Measurements from ENCODE around the gene MIA. TPM values are rescaled to one million over a fixed set of nuclear protein-coding genes. Genes with fewer than 3 reads are reported as not detected.
"Not testable (repeated sequence)": the region's sequence is repeated elsewhere in the genome, so short reads cannot be mapped to it uniquely, and the experiment has no call there.

Gene MIA
- polyA plus RNA-seq, 1 donor from 2014 or later, result not detected

DNA sequence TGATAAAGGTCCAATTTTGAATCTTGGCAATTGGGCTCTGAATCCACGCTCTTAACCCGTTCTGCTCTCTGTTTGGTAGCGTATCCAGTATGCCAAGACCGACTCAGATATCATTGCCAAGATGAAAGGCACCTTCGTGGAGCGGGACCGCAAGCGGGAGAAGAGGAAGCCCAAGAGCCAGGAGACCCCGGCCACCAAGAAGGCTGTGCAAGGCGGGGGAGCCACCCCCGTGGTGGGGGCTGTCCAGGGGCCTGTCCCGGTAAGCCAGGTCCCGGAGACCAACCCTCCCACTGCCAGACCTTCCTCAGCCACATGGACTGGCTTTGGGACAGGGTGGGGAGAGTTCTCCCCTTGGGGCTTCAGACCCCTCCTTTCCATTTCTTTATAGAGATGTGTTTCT is 16.0 kb upstream of the MIA start:
- H3K4me1 Mint-ChIP-seq, result peaks cover 17 to 31% (median 27%) of the 10 kb centered on the region in 3 donors
- H3K36me3 Mint-ChIP-seq, result peaks cover 11% of the 10 kb centered on the region
- no peaks in the 10 kb centered on the region for H3K9me3 Mint-ChIP-seq

DNA sequence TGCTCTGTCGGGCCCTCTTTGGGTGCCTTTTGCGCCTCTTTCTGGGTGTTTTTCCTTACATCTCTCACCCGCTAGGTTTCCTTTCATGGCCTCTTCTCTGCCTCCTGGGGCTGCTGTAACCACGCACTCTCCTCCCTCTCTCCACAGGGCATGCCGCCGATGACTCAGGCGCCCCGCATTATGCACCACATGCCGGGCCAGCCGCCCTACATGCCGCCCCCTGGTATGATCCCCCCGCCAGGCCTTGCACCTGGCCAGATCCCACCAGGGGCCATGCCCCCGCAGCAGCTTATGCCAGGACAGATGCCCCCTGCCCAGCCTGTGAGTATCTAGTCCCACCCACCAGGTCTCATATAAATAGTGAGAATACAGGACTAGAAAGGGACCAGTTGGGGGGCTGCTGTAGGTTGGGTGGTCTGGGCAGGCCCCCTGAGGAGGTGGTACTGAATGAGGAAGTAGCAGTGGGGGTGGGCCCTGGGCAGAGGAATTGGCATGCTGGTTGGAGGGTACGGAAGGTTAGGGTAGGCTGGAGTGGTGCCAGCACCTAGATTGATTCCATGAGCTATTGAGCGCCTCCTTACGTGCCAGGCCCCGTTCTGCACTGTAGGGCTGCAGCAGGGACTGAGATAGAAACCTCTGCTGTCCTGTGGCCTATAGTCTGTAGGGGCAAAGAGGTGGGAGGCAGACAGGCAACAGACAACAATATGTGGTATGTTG is 12.4 kb upstream of the MIA start:
- H3K9me3 Mint-ChIP-seq, result no peaks in the 10 kb centered on the region
- H3K4me3 Mint-ChIP-seq, result no peak overlapping the region
- peaks cover 8% of the 10 kb centered on the region for H3K36me3 Mint-ChIP-seq
- peaks cover 4 to 11% (median 11%) of the 10 kb centered on the region in 3 donors for H3K4me1 Mint-ChIP-seq
- no peak overlapping the region for H3K27ac Mint-ChIP-seq
- no peaks in the 10 kb centered on the region for H3K27me3 Mint-ChIP-seq

More for the DNA sequence above, 16.0 kb upstream of the MIA start:
- peak overlapping the region in 1 of 4 donors; percentile 84 for H3K4me3 Mint-ChIP-seq
- H3K27ac Mint-ChIP-seq, result peak overlapping the region in 1 of 3 donors; percentile 17
- no peaks in the 10 kb centered on the region for H3K27me3 Mint-ChIP-seq

DNA sequence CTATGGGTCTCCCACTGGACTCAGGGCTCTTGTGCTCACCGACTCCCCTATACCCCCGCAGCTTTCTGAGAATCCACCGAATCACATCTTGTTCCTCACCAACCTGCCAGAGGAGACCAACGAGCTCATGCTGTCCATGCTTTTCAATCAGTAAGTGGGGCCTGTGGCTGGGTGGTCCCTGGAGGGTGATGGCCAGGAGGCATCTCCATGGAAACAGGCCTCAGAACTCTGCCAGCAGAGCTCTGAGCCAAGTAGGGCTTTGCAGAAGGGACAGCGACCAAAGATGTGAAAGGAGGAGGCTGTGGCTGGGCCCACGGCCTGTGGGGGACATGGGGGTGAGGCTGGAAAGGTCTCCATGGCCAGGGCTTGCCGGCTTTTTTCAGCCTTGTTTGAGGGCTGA is 11.8 kb upstream of the MIA start:
- H3K36me3 Mint-ChIP-seq, result peaks cover 8% of the 10 kb centered on the region
- H3K4me1 Mint-ChIP-seq, result peaks cover under 1 to 8% (median 7%) of the 10 kb centered on the region in 3 donors
- H3K27ac Mint-ChIP-seq, result no peak overlapping the region
- no peaks in the 10 kb centered on the region for H3K27me3 Mint-ChIP-seq
- H3K9me3 Mint-ChIP-seq, result no peaks in the 10 kb centered on the region
- no peak overlapping the region for H3K4me3 Mint-ChIP-seq

DNA sequence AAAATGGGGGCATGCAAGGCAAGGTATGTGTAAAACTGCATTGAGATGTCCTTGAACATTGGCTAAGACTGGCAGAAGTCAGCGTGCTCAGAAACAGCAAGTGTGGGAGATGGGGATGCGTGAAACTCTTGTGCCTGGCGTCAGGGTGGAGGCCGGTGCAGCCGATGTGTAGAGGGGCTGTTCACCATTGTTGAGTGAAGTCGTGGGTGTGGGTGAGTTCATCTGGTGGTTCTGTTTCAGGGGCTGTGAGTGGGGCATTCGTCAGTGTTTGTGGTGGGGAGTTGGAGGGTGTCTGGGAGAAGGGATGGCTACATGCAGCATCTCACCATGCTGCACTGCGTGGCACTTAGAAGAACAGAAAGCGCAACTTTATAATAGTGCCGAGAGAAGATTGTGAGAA is 11.4 kb upstream of the MIA start:
- H3K27me3 Mint-ChIP-seq, result no peaks in the 10 kb centered on the region
- H3K9me3 Mint-ChIP-seq, result no peaks in the 10 kb centered on the region
- H3K4me3 Mint-ChIP-seq, result no peak overlapping the region
- H3K36me3 Mint-ChIP-seq, result peaks cover 8% of the 10 kb centered on the region
- peaks cover 0 to 8% (median 7%) of the 10 kb centered on the region in 3 donors for H3K4me1 Mint-ChIP-seq
- H3K27ac Mint-ChIP-seq, result peak overlapping the region in 2 of 3 donors; percentile 84 to 86

DNA sequence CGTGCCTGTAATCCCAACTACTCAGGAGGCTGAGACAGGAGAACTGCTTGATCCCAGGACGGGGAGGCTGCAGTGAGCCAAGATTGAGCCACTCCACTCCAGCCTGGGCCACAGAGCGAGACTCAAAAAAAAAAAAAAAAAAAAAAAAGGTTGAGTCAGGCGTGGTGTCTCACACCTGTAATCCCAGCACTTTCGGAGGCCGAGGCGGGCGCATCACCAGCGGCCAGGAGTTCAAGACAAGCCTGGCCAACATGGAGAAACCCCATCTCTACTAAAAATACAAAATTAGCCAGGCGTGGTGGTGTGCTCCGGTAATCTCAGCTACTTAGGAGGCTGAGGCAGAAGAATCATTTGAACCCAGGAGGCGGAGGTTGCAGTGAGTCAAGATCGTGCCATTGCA is 8.9 kb upstream of the MIA start:
- Mint-ChIP-seq H3K27ac (peak overlapping the region in 1 of 3 donors; percentile 10), H3K4me1 (peaks cover 7 to 14% (median 11%) of the 10 kb centered on the region in 3 donors), H3K36me3 (peaks cover 18% of the 10 kb centered on the region)
- H3K27me3 Mint-ChIP-seq, H3K9me3 Mint-ChIP-seq, H3K4me3 Mint-ChIP-seq: not testable (repeated sequence)

DNA sequence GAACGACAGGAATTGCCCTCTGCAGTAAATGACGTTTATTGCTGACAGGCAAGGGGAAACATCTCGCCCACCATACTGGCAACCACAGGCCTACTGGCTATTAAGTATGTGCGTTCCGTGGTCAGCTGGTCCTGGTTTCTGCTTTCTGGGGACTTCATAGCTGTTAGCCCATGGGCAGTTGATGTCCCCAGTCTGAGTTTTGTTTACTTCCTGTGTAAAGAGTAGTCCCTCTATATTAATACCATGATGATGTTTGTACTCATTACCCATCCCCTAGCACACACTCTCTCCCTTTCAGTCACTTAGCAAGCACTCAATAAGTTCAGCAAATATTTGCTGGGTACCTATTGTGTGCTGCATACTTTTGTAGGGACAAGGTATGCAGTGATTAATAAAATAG is 6.5 kb upstream of the MIA start:
- Mint-ChIP-seq H3K9me3 (peaks cover 0 to 6% (median 0%) of the 10 kb centered on the region in 3 donors), H3K27ac (peak overlapping the region in 1 of 3 donors; percentile 39), H3K27me3 (no peaks in the 10 kb centered on the region), H3K36me3 (peaks cover 12% of the 10 kb centered on the region), H3K4me3 (no peak overlapping the region), H3K4me1 (peaks cover 7 to 16% (median 7%) of the 10 kb centered on the region in 3 donors)

DNA sequence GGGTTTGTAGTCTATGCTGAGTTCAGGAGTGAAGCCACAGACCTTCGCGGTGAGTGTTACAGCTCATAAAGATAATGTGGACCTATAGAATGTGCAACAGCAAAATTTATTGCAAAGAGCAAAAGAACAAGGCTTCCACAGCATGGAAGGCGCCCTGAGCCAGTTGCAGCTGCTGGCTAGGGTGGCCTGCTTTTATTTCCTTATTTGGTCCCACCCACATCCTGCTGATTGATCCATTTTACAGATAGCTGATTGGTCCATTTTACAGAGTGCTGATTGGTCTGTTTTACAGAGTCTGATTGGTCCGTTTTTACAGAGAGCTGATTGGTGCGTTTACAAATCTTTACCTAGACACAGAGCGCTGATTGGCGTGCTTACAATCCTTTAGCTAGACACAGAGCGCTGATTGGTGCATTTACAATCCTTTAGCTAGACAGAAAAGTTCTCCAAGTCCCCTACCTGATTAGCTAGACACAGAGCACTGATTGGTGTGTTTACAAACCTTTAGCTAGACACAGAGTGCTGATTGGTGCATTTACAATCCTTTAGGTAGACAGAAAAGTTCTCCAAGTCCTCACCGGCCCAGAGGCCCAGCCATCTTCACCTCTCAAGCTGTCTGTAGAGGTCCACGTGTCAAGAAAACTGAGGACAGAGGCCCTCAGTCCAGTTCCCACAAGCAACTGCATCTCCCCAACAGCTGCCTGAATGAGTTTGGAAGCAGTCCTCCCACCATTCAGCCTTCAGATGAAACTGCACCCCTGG is 4.0 kb upstream of the MIA start:
- not testable (repeated sequence) for H3K9me3 Mint-ChIP-seq, H3K27me3 Mint-ChIP-seq
- Mint-ChIP-seq H3K4me1 (peaks cover 7 to 24% (median 16%) of the 10 kb centered on the region in 3 donors), H3K36me3 (peaks cover 12% of the 10 kb centered on the region), H3K4me3 (peak overlapping the region in 2 of 4 donors; percentile 7 to 22), H3K27ac (peak overlapping the region in 1 of 3 donors; percentile 67)

DNA sequence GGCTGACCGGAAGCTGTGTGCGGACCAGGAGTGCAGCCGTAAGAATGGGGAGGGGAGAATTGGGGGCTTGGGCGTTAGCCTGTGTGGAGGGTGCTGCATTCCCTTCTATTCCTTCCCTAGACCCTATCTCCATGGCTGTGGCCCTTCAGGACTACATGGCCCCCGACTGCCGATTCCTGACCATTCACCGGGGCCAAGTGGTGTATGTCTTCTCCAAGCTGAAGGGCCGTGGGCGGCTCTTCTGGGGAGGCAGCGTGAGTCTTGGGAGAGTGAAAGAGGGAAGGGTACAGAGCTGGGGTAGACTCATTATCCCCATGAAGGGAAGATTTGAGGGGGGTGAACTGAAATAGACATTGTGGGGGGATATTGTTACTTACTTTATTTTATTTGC is 306 bp downstream of the MIA start:
- Mint-ChIP-seq H3K27ac (peak overlapping the region in 1 of 3 donors; percentile 98), H3K4me1 (peaks cover 28 to 39% (median 39%) of the 10 kb centered on the region in 3 donors), H3K9me3 (peaks cover 0 to 6% (median 0%) of the 10 kb centered on the region in 3 donors), H3K36me3 (peaks cover 12% of the 10 kb centered on the region), H3K27me3 (no peaks in the 10 kb centered on the region), H3K4me3 (no peak overlapping the region)

DNA sequence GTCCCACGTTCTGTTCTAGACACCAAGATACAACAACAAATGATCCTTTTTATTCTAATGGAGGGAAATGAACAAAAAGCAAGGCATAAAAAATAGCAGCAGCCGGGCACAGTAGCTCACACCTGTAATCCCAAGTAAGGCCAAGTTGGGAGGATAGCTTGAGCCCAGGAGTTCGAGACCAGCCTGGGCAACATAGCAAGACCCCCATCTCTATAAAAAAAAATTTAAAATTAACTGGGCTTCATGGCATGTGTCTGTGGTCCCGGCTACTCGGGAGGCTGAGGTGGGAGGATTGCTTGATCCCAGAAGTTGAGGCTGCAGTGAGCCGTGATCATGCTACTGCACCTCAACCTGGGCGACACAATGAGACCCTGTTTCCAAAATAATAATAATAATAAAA is 1.0 kb downstream of the MIA start:
- peak overlapping the region in 3 of 4 donors; percentile 93 to 99 (median 95) for H3K4me3 Mint-ChIP-seq
- H3K4me1 Mint-ChIP-seq, result peaks cover 24 to 37% (median 36%) of the 10 kb centered on the region in 3 donors
- H3K27ac Mint-ChIP-seq, result peak overlapping the region; percentile 98 to 100 (median 100)
- no peaks in the 10 kb centered on the region for H3K27me3 Mint-ChIP-seq
- H3K9me3 Mint-ChIP-seq, result no peaks in the 10 kb centered on the region
- peaks cover 7% of the 10 kb centered on the region for H3K36me3 Mint-ChIP-seq

DNA sequence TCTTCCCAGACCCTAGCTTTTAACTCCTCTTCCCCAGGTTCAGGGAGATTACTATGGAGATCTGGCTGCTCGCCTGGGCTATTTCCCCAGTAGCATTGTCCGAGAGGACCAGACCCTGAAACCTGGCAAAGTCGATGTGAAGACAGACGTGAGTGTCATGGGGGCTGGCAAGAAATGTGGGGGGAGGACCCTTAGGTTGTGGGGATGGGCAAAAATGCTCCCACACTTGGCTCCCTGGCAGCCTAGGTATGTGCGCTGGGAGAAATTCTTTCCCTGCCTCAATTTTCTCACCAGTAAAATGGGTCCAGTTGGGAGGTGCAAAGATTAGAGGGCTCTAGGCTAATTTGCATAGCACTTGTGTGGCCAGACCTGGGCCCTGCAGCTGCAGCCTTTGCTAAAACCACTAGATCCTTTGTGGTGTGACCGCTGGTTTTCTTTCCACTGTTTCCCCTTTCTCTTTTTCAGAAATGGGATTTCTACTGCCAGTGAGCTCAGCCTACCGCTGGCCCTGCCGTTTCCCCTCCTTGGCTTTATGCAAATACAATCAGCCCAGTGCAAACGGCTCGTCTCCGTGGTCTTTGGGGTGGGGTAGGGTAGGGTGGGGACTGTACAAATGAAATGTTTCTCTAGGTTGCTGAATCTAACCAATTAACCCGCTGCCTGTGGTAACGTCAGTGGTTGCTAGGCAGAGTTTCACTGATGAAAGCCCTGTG is 1.8 kb downstream of the MIA start:
- peak overlapping the region; percentile 98 to 100 (median 100) for H3K27ac Mint-ChIP-seq
- peak overlapping the region; percentile 93 to 99 (median 96) for H3K4me3 Mint-ChIP-seq
- peaks cover 6% of the 10 kb centered on the region for H3K36me3 Mint-ChIP-seq
- no peaks in the 10 kb centered on the region for H3K9me3 Mint-ChIP-seq
- H3K27me3 Mint-ChIP-seq, result no peaks in the 10 kb centered on the region
- peaks cover 23 to 40% (median 34%) of the 10 kb centered on the region in 3 donors for H3K4me1 Mint-ChIP-seq

DNA sequence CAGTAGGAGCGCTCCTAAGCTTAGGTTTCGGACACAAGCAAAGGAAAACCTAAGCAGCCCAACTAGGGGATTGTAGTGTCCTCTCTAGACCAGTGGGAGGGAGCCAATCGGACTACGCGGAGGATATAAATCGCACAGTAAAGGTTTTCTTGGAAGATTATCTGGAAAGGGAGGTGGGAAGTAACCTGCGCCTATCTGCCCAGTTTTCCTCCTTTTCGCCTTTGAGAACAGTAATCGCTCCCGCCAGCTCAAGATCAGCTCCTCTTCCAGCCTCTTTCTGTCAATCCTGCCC is 2.3 kb downstream of the MIA start:
- Mint-ChIP-seq H3K27ac (peak overlapping the region; percentile 98 to 100 (median 100)), H3K36me3 (peaks cover 6% of the 10 kb centered on the region), H3K4me3 (peak overlapping the region; percentile 93 to 99 (median 96)), H3K27me3 (no peaks in the 10 kb centered on the region), H3K4me1 (peaks cover 23 to 43% (median 34%) of the 10 kb centered on the region in 3 donors), H3K9me3 (no peaks in the 10 kb centered on the region)

DNA sequence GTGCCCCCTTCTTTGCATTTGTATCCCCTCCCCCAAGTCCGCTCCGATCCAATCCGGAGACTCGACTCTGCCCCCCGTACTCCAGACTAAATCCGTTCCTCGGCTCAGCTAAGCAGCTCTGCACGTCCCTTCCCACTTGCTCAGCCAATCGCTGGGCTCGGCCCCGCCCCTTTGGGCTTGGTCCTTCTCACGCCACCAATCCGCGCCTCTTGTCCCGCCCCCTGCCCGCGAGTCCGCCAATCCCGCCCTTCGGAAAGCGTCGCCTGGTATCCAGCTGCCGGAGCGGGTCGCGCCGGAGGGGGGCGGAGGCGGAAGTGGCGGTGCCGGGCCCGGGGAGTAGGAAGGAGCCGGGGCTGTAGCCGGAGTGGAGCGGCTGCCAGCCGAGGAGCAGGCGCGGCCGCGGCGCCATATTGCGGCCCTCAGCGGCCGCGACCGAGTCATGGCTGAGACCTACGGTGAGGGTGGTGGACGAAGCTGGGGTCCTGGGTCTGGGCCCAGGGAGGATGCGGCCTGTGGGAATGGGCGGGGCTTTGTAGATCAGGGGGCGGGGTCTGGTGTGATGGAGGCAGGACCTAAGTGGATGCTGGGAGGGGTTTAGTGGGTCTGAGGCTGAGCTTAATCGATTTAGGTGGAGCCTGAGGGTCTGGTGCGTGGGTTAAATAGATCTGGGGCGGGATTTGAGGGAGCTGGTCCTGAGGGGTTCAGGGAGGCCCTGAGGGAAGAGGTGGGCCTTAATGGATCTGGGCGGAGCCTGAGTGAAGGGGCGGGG is 2.8 kb downstream of the MIA start, which contains the start of gene RAB4B:
Gene RAB4B, plus strand, starts transcription at position 311 of the 769 bp plus-strand sequence. Its CDS starts 129 bp downstream, at position 440.
- Mint-ChIP-seq H3K9me3 (no peaks in the 10 kb centered on the region), H3K36me3 (peaks cover 6% of the 10 kb centered on the region), H3K27ac (peak within 1 kb of the TSS; percentile 98 to 100 (median 100)), H3K4me3 (peak within 1 kb of the TSS; percentile 93 to 99 (median 96)), H3K4me1 (peaks cover 23 to 43% (median 34%) of the 10 kb centered on the region in 3 donors), H3K27me3 (no peaks in the 10 kb centered on the region)

DNA sequence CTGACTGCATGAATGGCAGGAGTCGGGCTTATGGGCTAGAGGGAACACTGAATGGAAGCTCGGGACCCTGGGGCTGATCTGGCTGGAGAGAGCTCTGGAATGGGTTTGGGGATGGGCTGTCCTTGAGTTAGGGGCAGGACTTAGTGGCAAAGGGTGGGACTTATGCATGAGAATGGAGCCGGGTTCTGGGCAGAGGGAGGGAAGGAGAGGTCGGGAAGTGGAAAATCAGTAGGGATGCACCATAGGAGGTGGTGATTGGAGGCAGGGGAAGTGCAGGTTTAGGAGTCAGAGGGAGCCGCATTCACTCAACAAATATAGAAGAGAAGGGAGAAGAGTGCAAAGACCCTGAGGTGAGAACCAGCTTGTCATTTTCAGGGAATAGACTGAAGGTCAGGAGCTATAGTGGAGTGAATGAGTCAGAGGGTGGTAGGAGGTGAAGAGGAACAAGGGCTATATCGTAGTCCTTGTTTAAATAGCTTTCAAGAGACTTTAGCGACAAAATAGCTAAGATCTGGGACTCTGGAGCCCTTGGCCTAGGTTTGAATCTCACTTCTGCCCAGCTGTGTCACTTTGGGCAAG is 3.5 kb downstream of the MIA start:
- H3K27ac Mint-ChIP-seq, result peak overlapping the region; percentile 98 to 100 (median 100)
- H3K36me3 Mint-ChIP-seq, result peaks cover 7% of the 10 kb centered on the region
- peak overlapping the region; percentile 93 to 99 (median 96) for H3K4me3 Mint-ChIP-seq
- H3K27me3 Mint-ChIP-seq, result no peaks in the 10 kb centered on the region
- H3K4me1 Mint-ChIP-seq, result peaks cover 23 to 43% (median 35%) of the 10 kb centered on the region in 3 donors
- no peaks in the 10 kb centered on the region for H3K9me3 Mint-ChIP-seq

DNA sequence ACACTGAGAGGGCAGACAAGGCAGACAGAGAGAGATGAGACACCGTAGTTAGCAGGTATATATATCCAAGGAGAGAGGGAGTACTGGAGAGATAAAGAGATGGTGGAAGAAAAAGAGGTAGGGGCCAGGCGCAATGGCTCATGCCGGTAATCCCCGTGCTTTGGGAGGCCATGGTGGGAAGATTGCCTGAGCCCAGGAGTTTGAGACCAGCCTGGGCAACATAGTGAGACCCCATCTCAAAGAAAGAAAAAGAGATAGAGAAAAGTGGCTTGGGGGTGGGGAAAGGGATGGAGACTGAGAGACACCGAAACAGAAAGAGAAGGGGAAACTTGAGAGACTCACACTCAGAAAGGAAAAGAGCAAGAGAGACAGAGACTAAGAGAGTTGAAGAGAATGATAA is 5.3 kb downstream of the MIA start:
- Mint-ChIP-seq H3K27me3 (no peaks in the 10 kb centered on the region), H3K9me3 (no peaks in the 10 kb centered on the region), H3K4me3 (peak overlapping the region; percentile 11 to 72 (median 22)), H3K27ac (peak overlapping the region in 2 of 3 donors; percentile 61 to 89), H3K36me3 (peaks cover 9% of the 10 kb centered on the region), H3K4me1 (peaks cover 23 to 37% (median 29%) of the 10 kb centered on the region in 3 donors)
